Left ventricle myocardium superior (tissue), 1 donor: Measurements from ENCODE around the gene GATAD2B. TPM values are rescaled to one million over a fixed set of nuclear protein-coding genes. Genes with fewer than 3 reads are reported as not detected.
"Not testable (repeated sequence)": the region's sequence is repeated elsewhere in the genome, so short reads cannot be mapped to it uniquely, and the experiment has no call there.

Source experiments
- ATAC-seq: fragments of 200-7000 bp; cut with Tn5 transposase; one replicate; pipeline ENCODE4 v1.9.1; 2020; ENCODE audit warnings: mild to moderate bottlenecking, moderate library complexity
- DNase-seq: peaks from one replicate; pipeline ENCODE4 v3.0.0-alpha.2; 2020
- intact Hi-C: fragments of 100-400 bp; cut with micrococcal nuclease; formaldehyde crosslinking; loops from one replicate; pipeline ENCODE4 v1.11.0; 2022
- total RNA-seq: library from RNA; stranded (reverse); fragmentation: NEBNext Ultra II Directional; extraction: Animal tissue kit (Norgen Biotek cat#: 25700); gene quantifications from one replicate; pipeline ENCODE4 v1.2.1, GENCODE V29; 2021
- donor health status: DM: no; HTN: yes; CAD: no; lungs with severe emphysema.

GATAD2B gene
- total RNA-seq, 1 donor from 2014 or later = 34.6 TPM

DNA sequence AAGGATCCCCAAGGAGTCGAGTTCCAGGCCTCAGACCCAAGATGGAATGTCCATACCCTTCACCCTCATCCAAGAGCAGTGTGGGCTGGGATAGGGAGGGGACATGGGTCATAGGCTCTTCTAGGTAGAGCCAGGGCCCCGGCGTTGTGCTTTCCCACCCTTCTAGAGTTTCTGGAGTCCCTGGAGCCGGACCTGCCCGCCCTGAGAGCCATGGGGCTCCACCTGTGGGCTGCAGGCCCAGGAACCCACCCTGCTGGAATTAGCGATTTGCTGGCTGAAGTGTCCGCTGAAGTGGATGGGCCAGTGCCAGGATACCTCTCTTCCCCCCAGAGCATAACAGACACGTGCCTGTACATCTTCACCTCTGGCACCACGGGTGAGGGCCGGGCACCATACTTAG is 146.4 kb downstream of the GATAD2B start:
- no peak for ATAC-seq
- no peak for DNase-seq
- intact Hi-C loops = no loop called here

DNA sequence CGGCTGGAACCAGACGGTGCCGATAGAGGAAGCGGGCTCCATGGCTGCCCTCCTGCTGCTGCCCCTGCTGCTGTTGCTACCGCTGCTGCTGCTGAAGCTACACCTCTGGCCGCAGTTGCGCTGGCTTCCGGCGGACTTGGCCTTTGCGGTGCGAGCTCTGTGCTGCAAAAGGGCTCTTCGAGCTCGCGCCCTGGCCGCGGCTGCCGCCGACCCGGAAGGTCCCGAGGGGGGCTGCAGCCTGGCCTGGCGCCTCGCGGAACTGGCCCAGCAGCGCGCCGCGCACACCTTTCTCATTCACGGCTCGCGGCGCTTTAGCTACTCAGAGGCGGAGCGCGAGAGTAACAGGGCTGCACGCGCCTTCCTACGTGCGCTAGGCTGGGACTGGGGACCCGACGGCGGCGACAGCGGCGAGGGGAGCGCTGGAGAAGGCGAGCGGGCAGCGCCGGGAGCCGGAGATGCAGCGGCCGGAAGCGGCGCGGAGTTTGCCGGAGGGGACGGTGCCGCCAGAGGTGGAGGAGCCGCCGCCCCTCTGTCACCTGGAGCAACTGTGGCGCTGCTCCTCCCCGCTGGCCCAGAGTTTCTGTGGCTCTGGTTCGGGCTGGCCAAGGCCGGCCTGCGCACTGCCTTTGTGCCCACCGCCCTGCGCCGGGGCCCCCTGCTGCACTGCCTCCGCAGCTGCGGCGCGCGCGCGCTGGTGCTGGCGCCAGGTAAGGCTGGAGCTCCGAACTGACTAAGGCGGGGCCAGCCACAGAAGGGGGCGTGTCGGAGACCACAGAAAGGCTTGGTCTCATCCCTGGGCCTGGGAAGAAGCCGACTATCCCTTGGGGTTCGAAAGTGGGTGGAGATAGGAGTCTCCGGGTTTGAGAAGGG is 147.1 kb downstream of the GATAD2B start:
- ATAC-seq (peak; percentile 49), DNase-seq (peak; percentile 80)
- intact Hi-C loops = no loop called here

DNA sequence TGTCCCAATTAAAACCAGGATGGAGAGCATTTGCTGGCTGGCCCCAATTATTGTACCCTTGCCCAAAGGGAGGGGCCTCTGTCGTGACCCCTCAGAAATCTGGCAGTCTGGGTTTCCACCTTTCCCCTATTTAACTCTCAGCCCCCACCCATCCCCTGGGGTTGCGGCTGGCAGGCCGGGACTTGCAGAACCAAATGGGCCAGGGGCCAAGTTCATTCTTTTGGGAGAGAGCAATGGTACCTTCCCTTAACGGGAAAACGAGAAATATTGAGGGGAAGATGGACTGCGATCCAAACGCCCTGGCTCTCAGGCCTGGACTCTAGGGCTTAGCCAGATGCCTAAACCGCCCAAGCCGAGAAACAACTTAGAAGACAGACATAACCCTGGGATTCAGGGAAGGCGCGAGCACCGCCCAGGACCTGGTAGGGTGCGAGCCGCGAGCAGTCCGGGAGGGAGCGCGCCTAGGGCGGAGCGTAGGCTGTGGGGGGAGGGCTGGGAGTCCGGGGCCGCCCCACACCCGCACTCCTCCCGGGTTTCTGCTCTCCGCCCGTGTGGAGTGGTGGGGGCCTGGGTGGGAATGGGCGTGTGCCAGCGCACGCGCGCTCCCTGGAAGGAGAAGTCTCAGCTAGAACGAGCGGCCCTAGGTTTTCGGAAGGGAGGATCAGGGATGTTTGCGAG is 147.9 kb downstream of the GATAD2B start, which contains the start of gene SLC27A3:
TSS of gene SLC27A3 (plus strand) at position 628 of the 678 bp plus-strand sequence. CDS start 91 bp downstream, outside the sequence.
- peak; percentile 89 for DNase-seq
- ATAC-seq = peak; percentile 87
- intact Hi-C loops = loop anchor here (5.0 kb wide), 1 partner anchor 98 kb away; the partner anchor contains the start of gene NPR1

DNA sequence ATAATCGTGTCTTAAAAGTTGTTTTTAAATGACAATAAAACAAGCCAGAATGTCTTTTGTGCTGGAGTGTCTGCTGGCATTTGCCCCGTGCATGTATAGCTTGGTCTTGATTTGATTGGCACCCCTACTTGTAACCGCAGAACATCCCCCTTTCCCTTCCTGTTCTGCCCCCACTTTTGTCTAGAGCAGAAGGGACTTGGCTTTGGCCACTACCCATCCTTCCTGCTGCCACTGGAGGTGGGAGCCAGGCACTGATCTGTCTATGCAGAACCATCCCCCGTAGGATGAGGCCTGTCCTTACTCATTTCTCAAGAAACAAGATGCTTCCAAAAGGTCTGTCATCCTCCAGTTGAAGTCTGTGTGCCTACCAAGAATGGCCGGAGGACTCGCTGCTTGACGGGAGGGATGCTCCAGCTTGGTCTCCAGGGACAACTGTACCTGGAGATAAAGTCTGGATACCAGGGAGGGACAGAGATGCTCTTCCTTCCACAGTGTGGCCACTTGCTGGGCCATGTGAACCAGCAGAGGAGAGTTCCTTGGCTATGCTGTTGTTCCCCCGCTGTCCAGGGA is 148.7 kb downstream of the GATAD2B start:
- intact Hi-C loops = loop anchor here (5.0 kb wide), 1 partner anchor 97 kb away; the partner anchor contains the start of gene NPR1
- DNase-seq = no peak
- no peak for ATAC-seq

DNA sequence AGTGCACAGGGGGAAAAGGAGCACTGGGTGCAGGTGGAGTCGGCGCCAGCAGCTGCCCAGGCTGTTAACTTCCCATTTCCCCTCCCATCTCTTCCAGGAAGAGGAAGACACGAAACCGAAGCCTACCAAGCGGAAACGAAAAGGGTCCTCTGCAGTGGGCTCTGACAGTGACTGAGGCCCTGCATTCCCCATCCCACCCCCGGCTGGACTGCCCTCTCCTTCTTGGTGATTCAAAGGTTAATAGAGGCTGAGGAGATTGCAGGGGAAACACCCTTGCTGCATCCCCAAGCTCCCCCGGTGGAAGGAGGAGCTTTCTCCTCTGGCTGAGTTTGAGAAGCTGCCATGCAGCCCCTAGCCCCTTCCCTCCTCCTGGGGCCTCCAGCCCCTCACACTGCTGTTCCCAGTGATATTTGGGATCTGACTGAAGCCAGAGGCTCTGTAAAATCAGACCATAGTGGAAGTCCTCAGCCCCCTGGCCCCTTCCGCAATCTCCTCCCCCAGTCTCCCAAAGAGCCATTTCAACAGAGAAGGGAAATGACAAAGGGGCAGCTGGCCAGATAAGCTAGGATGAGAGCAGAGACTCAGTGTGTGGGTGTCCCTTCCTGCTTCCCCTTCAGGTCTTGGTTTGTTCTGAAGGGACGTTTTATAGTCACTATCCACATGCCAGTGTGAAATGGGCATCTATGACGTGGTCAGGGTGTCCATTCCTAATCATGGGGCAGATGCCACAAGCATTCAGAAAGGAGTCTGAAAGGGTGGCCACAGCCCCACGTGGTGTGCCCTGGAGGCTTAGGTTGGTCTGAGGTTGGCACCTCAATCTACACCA is 149.5 kb downstream of the GATAD2B start:
- ATAC-seq (no peak), DNase-seq (no peak)
- intact Hi-C loops = loop anchor here (5.0 kb wide), 1 partner anchor 96 kb away; the partner anchor contains the start of gene NPR1

DNA sequence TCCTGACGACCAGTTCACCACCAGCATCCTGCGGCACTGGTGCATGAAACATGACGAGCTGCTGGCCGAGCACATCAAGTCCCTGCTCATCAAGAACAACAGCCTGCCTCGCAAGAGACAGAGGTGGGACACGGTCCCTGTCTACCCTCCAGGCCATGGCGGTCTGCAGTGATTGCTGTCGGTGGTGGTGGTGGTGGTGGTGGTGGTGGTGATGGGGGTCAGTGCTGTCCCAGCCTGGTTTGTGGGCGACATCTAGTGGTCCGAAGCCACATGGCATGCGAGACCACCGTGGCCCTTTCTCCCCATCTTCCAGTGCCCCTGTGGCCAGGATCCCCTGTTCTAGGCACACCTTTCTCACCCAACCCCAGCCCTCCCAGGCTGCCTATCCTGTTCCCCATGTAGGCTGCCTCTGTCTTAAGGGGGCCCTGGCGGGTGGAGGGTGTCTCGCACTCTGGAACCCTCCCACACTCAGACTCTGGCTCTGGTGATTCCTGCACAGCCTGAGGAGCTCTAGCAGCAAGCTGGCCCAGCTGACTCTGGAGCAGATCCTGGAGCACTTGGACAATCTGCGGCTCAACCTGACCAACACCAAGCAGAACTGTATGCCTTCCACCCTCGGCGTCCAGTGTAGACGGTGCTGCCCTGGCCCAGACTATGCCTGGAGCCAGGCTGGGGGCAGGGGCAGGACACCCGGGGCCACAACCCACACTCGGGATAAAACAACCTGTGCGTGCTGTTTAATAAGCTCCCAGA is 150.8 kb downstream of the GATAD2B start:
- DNase-seq (peak; percentile 57), ATAC-seq (no peak)
- intact Hi-C loops = loop anchor here (5.0 kb wide), 1 partner anchor 95 kb away; the partner anchor contains the start of gene NPR1

DNA sequence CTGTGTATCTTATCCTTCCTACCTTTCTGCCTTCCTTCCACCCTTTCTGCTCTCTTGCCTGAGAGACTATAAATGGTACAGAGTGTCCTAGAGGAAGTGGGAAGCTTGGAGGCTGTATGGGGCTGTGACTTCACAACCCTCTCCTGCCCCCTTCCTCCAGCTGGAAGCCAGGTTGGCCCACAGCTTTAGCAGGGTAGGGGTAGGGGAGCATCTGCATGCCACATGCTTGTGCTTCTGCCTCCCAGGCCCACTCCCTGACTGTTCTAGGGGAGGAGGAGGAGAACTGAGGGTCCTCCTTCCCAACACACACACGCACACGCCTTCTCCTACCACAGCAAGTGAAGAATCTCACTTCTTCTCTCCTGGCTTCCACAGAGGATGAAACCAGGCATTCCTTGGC is 151.5 kb downstream of the GATAD2B start:
- DNase-seq = no peak
- no peak for ATAC-seq

DNA sequence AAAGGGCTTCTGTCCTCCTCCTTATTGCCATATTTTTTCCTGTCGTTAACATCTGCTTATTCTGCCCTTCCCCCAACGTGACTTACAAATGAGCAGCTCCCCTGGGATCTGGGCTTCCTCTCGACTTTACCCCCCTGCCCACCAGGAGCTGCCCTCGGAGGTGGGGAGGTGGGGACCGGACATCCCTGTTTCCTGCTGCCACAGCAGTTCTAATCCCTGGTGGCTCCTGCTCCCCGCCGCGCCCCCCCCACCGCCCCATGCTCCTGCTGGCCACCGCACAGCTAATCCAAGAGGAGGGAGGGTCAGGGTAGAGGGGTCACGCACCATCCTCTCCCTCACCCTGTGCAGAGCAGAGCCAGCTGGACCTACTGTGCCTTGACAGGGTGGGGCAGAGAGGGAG is 152.0 kb downstream of the GATAD2B start:
- DNase-seq (no peak), ATAC-seq (no peak)
- intact Hi-C loops = loop anchor here (5.0 kb wide), 1 partner anchor 93 kb away; the partner anchor contains the start of gene NPR1

More for the DNA sequence above, 151.5 kb downstream of the GATAD2B start:
- intact Hi-C loops = loop anchor here (5.0 kb wide), 1 partner anchor 94 kb away; the partner anchor contains the start of gene NPR1

DNA sequence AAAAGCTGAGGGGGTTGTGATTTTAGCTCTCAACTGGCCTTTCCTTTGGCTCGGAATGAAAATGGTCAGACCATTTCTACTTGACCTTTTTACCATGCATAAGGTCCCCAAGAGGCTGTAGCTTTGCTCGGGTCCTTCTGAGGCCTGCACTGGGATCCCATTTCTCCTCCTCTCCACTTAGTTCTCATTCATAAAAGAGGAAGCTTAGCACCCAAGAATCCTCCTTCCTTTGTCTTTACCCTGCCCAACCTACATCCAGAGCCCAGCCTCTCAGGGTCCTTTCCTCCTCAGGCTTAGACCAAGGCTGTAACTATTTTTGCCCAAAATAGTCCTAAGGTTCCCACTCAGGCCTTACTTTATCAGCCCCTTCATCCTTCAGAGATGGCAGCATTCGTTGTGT is 153.6 kb downstream of the GATAD2B start:
- intact Hi-C loops = no loop called here
- ATAC-seq = no peak
- DNase-seq = no peak

DNA sequence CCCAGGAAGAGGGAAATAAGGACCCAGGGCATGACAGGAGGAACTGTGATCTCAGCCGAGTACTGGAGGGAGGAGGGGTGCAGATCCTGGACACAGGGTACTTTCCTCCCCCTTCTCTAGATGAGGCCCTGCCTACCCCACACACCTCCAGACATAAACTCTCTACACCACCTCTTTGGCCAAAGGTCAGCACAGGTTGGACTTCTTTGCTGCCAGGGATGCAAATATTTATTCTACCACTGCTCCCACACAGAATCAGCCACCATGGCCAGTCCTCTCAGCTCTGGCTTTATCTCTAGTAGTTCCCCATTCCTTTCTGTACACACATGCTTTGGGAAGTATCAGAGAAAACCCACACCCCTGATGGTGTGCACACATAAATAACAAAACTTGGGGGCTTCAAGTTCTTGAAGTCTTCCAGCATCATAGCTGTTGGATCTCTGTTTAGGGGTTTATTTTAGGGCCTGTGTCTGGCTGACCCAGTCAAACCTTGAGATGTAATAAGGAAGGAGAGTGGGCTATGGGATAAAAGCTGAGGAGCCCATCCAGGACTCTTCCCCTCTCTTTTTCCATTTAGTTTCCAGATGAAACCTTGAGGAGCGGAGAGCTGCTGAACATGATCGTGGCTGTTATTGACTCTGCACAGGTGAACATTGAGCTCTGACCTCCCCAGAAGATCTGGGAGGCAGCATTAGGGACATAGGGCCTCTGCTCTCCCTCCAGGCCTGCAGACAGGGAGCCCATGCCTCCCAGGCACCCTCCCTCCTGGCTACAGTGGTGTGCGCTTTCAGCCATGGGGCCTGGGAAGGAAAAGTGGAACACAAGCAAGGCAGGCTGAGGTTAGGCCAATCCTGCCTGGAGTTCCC is 154.2 kb downstream of the GATAD2B start:
- no peak for ATAC-seq
- intact Hi-C loops = no loop called here
- no peak for DNase-seq

DNA sequence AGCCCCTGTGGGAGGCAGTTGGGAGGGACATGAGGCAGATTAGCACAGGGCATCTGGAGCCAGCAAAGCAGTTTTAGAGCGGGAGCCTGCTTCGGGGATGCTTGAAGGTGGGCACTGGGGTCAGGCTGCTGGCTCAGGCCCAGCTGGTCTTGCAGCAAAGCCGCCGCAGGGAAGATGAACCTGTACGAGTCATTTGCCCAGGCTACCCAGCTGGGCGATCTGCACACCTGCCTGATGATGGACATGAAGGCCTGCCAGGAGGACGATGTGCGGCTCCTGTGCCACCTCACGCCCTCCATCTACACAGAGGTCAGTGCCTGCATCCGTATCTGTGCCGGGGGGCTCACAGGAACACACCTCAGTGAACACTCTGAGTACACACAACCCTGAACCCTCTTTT is 155.3 kb downstream of the GATAD2B start:
- ATAC-seq (no peak), DNase-seq (no peak)
- intact Hi-C loops = no loop called here

DNA sequence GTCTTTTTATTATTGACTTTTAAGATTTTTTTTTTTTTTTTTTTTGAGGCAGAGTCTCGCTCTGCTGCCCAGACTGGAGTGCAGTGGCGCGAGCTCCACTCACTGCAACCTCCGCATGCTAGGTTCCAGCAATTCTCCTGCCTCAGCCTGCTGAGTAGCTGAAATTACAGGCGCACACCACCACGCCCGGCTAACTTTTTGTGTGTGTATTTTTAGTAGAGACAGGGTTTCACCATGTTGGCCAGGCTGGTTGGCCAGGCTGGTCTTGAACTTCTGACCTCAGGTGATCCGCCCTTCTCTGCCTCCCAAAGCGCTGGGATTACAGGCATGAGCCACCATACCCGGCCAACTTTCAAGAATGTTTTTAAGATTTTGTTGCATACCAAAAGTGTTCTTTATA is 156.1 kb downstream of the GATAD2B start:
- intact Hi-C loops, ATAC-seq, DNase-seq: not testable (repeated sequence)

DNA sequence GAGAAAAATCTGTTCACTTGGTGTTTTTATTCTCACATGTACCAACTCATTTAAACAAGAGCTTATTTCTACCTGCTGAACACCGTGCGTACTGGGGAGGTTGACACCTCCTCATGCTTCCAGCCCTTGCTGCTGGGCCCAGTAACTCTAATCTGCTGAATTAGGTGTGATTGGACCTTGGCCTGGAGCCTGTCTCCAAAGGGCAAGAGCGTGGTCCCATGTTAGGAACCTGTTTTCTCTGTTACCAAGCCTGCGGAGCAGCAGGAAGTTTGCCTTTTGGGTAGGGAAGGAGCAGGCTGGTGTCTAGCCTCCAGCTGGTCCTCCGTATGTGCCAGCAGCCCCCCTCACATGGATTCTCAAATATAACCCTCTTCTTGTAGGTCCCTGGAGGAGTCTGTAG is 158.5 kb downstream of the GATAD2B start:
- ATAC-seq = no peak
- intact Hi-C loops = no loop called here

DNA sequence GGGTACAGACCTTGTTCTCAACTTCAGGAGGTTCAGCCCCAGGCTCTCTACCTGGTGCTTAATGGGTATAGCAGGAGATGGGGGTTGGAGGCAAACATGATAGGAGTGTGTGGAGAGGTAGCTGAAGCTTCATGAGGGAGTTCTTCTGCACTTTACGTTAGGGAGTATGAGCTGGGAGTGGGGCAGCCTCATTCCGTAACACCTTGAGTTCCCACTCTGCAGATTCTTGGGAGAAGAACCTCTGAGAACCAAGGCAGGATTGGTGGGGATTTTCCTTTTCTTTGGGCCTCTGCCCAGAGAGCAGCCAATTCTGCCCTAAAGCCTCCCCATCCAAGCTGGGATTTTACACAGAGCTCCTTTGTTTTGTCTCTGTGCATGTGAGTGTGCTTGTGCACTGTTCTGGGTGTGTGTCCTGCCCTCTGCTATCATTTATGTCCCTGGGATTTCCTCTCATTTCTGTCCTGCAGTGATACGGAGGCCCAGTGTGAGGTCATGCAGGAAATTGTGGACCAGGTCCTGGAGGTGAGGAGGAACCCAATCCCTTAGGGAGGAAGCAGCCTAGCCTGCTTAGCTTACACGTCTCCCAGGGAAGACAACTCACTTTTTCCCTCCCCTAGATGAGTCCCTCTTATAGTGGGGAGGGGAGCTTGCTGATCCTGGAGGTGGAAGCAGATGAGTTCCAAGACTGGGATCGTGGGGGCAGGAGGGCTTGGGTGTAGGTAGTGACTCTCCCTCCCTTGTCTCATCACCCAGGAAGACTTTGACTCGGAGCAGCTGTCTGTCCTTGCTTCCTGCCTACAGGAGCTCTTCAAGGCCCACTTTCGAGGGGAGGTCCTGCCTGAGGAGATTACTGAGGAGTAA is 159.2 kb downstream of the GATAD2B start:
- intact Hi-C loops = no loop called here
- ATAC-seq = peak; percentile 83
- DNase-seq = no peak

More for the DNA sequence above, 158.5 kb downstream of the GATAD2B start:
- DNase-seq = no peak

DNA sequence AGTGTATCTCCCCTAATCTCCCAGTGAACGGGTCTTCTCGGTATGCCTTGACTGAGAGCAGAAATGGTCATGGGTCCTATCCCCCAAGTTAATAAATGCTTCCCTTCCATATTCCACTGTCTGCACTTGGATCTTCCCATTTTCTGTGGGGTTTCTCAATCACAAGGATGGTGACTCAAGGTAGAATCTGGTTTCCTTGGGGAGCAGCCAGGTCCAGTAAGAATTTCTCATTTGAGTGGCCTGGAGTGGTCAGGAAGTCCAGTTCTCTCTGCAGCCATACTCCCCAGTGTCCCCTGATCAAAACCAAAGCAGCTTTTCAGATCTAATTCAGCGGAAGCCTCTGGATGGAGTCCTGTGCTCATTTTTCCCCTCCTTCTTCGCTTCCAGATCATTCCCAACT is 162.3 kb downstream of the GATAD2B start:
- DNase-seq (no peak), ATAC-seq (no peak)
- intact Hi-C loops = no loop called here
